GM19324 (cell line): Measurements from ENCODE around the gene PUS7L.
A peak's percentile ranks its signal among the peaks of the same experiment; 100 is the strongest.
"Not testable (repeated sequence)": the region's sequence is repeated elsewhere in the genome, so short reads cannot be mapped to it uniquely, and the experiment has no call there.

ENCODE experiments used
- ATAC-seq: cut with Tn5 transposase; IDR thresholded peaks from one replicate; pipeline ENCODE4 v1.9.1; 2021; ENCODE audit warnings: mild to moderate bottlenecking, moderate library complexity; ENCODE audit not compliant: unreplicated experiment, low FRiP score

The PUS7L gene

GRCh38 chr12:43758728-43759563, at the start of gene PUS7L, which contains the start of gene IRAK4:
PUS7L (minus strand) TSS chr12:43758790; CDS start chr12:43755245, 3,545 bp downstream.
IRAK4 (plus strand) TSS chr12:43758951; CDS start chr12:43768112, 9,161 bp downstream.
- ATAC-seq: peak; percentile 97

- no peak for ATAC-seq
Measured at GRCh38 chr12:43807386-43807785, 48.8 kb upstream of the PUS7L start.

- ATAC-seq: no peak
Measured at GRCh38 chr12:43806737-43807072, 48.1 kb upstream of the PUS7L start.

- ATAC-seq: peak; percentile 97
Measured at GRCh38 chr12:43805860-43806736, 47.5 kb upstream of the PUS7L start, which contains the start of gene TWF1. TWF1 (minus strand) TSS chr12:43806317; CDS start chr12:43806245, 72 bp downstream.

- ATAC-seq: no peak
Measured at GRCh38 chr12:43805149-43805859, 46.7 kb upstream of the PUS7L start.

- ATAC-seq: no peak
Measured at GRCh38 chr12:43797561-43798217, 39.1 kb upstream of the PUS7L start.

GRCh38 chr12:43795716-43796280, 37.2 kb upstream of the PUS7L start:
- no peak for ATAC-seq

- no peak for ATAC-seq
Measured at GRCh38 chr12:43789941-43790340, 31.4 kb upstream of the PUS7L start.

- ATAC-seq: no peak
Measured at GRCh38 chr12:43786899-43787693, 28.5 kb upstream of the PUS7L start.

GRCh38 chr12:43776498-43776897, 17.9 kb upstream of the PUS7L start:
- ATAC-seq: no peak

- ATAC-seq: no peak
Measured at GRCh38 chr12:43766291-43766690, 7.7 kb upstream of the PUS7L start.

- no peak for ATAC-seq
Measured at GRCh38 chr12:43764528-43764927, 5.9 kb upstream of the PUS7L start.

GRCh38 chr12:43763769-43764168, 5.2 kb upstream of the PUS7L start:
- ATAC-seq: no peak

- no peak for ATAC-seq
Measured at GRCh38 chr12:43762596-43762995, 4.0 kb upstream of the PUS7L start.

- ATAC-seq: no peak
Measured at GRCh38 chr12:43761500-43761899, 2.9 kb upstream of the PUS7L start.

GRCh38 chr12:43760396-43760795, 1.8 kb upstream of the PUS7L start:
- no peak for ATAC-seq

GRCh38 chr12:43758247-43758727, 303 bp downstream of the PUS7L start:
- no peak for ATAC-seq

GRCh38 chr12:43754015-43754414, 4.6 kb downstream of the PUS7L start:
- no peak for ATAC-seq

GRCh38 chr12:43751360-43751759, 7.2 kb downstream of the PUS7L start:
- ATAC-seq: not testable (repeated sequence)
